Kidney (tissue), 14 donors: ENCODE results near the gene AOPEP. TPM values are rescaled to one million over a fixed set of nuclear protein-coding genes. Genes with fewer than 3 reads are reported as not detected.
A peak's percentile ranks its signal among the peaks of the same experiment; 100 is the strongest.
"Not testable (repeated sequence)": the region's sequence is repeated elsewhere in the genome, so short reads cannot be mapped to it uniquely, and the experiment has no call there.

Experiments
- DNase-seq, 5 donors: peaks; one replicate each; pipeline ENCODE4 v3.0.0-alpha.2; 2013 to 2020
- FAIRE-seq: peaks from 2 replicates; lab custom pipeline; 2012; peaks lifted over from hg19 to GRCh38; lab: Jason Lieb, UNC
- H3K27ac ChIP-seq, 2 donors: one replicate each; pipeline ENCODE4 v1.7.0; 2013; ENCODE audit warnings: low read depth in 2 of 2, low read length in 2 of 2, inconsistent platforms in 1 of 2
- H3K27me3 ChIP-seq: one replicate; pipeline ENCODE4 v1.7.1; 2013; ENCODE audit warnings: low read length, inconsistent platforms; ENCODE audit not compliant: control insufficient read depth, insufficient read depth
- H3K36me3 ChIP-seq, 3 donors: one replicate each; pipeline versions ENCODE4 v1.7.0 to v1.7.1; 2013; ENCODE audit warnings: low read length in 3 of 3, control low read depth in 1 of 3, inconsistent platforms in 1 of 3; ENCODE audit not compliant: insufficient read depth in 3 of 3, control insufficient read depth in 2 of 3
- H3K4me1 ChIP-seq, 3 donors: one replicate each; pipeline versions ENCODE4 v1.7.0 to v1.7.1; 2013; ENCODE audit warnings: low read length in 3 of 3, inconsistent platforms in 1 of 3, low read depth in 1 of 3; ENCODE audit not compliant: control insufficient read depth in 2 of 3, insufficient read depth in 2 of 3
- H3K4me3 ChIP-seq, 3 donors: one replicate each; pipeline versions ENCODE4 v1.7.0 to v1.8.1; 2013; ENCODE audit warnings: low read length in 3 of 3, control low read depth in 1 of 3, inconsistent platforms in 1 of 3
- H3K9ac ChIP-seq, 3 donors: one replicate each; pipeline versions ENCODE4 v1.7.0 to v1.7.1; 2013; ENCODE audit warnings: low read length in 3 of 3, control low read depth in 1 of 3, inconsistent platforms in 1 of 3
- H3K9me3 ChIP-seq, 3 donors: one replicate each; pipeline versions ENCODE4 v1.7.0 to v1.7.1; 2013; ENCODE audit warnings: low read length in 3 of 3, control low read depth in 1 of 3, inconsistent platforms in 1 of 3; ENCODE audit not compliant: control insufficient read depth in 2 of 3, insufficient read depth in 1 of 3
- CTCF ChIP-seq: IDR thresholded peaks from 3 replicates; pipeline ENCODE4 v1.5.1; 2012; ENCODE audit warnings: mild to moderate bottlenecking, moderate library complexity, borderline replicate concordance; ENCODE audit not compliant: insufficient read depth; ENCODE audit errors: extremely low read depth
- intact Hi-C: fragments of 100-400 bp; cut with DNase I; formaldehyde crosslinking; loops from one replicate; pipeline ENCODE4 v1.11.1; 2022
- polyA plus RNA-seq: library from polyadenylated mRNA; stranded (reverse); fragments of 350-450 nt; fragmentation: Illumina TruSeq; extraction: RNeasy Lipid Tissue Mini Kit (QIAGEN cat#74804); gene quantifications from one replicate; pipeline ENCODE4 v1.2.3, GENCODE V29; 2014; ENCODE audit warnings: low read depth, low replicate concordance; ENCODE audit not compliant: insufficient read depth
- total RNA-seq: library from RNA; stranded (reverse); fragmentation: NEBNext Ultra II Directional; extraction: Animal tissue kit (Norgen Biotek cat#: 25700); gene quantifications from one replicate; pipeline ENCODE4 v1.2.1, GENCODE V29; 2021
- donor health status: control.
- donor health status: control.
- donor health status: control.
- donor health status: control.
- donor health status: control.
- donor health status: DM: yes; HTN: yes; CAD: no.
- donor health status: Normal renal cell carcinoma (clear cell type).

The AOPEP gene
- total and polyA plus RNA-seq, 2 donors from 2014 or later = 52.2 to 119 TPM

- TF ChIP-seq CTCF = no peak
- DNase-seq = no peak
- intact Hi-C loops = no loop called here
- H3K36me3 ChIP-seq = no peaks in the 10 kb centered on the region
- no peak overlapping the region for H3K9ac ChIP-seq
- no peak overlapping the region for H3K27ac ChIP-seq
- H3K27me3 ChIP-seq = no peaks in the 10 kb centered on the region
- H3K4me1 ChIP-seq = peaks cover 5 to 9% (median 6%) of the 10 kb centered on the region in 3 donors
- no peaks in the 10 kb centered on the region for H3K9me3 ChIP-seq
- H3K4me3 ChIP-seq = no peak overlapping the region
- no peak for FAIRE-seq
Measured at GRCh38 chr9:94826644-94827410, 100.3 kb downstream of the AOPEP start.

- DNase-seq (no peak), FAIRE-seq (no peak)
- Histone ChIP-seq H3K9ac (no peak overlapping the region), H3K4me1 (peaks cover 0 to 3% (median 0%) of the 10 kb centered on the region in 3 donors), H3K36me3 (no peaks in the 10 kb centered on the region), H3K4me3 (no peak overlapping the region), H3K27ac (peak overlapping the region in 1 of 2 donors; percentile 14), H3K9me3 (no peaks in the 10 kb centered on the region), H3K27me3 (no peaks in the 10 kb centered on the region)
- no peak for TF ChIP-seq CTCF
- intact Hi-C loops = no loop called here
Measured at GRCh38 chr9:94827584-94828304, 101.2 kb downstream of the AOPEP start.

GRCh38 chr9:94829380-94830070 is 103.0 kb downstream of the AOPEP start:
- Histone ChIP-seq H3K27me3 (no peaks in the 10 kb centered on the region), H3K9me3 (no peaks in the 10 kb centered on the region), H3K27ac (no peak overlapping the region), H3K36me3 (no peaks in the 10 kb centered on the region), H3K4me1 (peaks cover 0 to 5% (median 3%) of the 10 kb centered on the region in 3 donors), H3K4me3 (no peak overlapping the region), H3K9ac (no peak overlapping the region)
- DNase-seq = no peak
- intact Hi-C loops = no loop called here
- FAIRE-seq = no peak
- no peak for TF ChIP-seq CTCF

GRCh38 chr9:94830071-94830604 is 103.6 kb downstream of the AOPEP start:
- H3K27me3 ChIP-seq, H3K4me3 ChIP-seq, H3K4me1 ChIP-seq, DNase-seq, intact Hi-C loops, H3K27ac ChIP-seq, H3K36me3 ChIP-seq, H3K9ac ChIP-seq, H3K9me3 ChIP-seq, FAIRE-seq: not testable (repeated sequence)
